Activated naive CD4-positive, alpha-beta T cell treated with anti-CD3 and anti-CD28 coated beads, Interleukin-2, amount 10 ng/mL, durations not matched to agents 7 days and 5 days (primary cell): Measurements from ENCODE around the gene RRP9.
"Not testable (repeated sequence)": the region's sequence is repeated elsewhere in the genome, so short reads cannot be mapped to it uniquely, and the experiment has no call there.

Source experiments
- CTCF ChIA-PET: fragments of 350-600 bp; sonication (Branson Sonifier 250); formaldehyde crosslinking; loops from one replicate; lab custom pipeline; 2021; ENCODE audit warnings: antibody characterized with exemption; lab: Charles Lee
- DNase-seq: peaks from one replicate; pipeline ENCODE4 v3.0.0-alpha.2; 2020
- H3K27ac Mint-ChIP-seq: one replicate; pipeline ENCODE4 v1.8.0; 2021; ENCODE audit warnings: mild to moderate bottlenecking, moderate library complexity, mixed read lengths
- H3K27me3 Mint-ChIP-seq: one replicate; pipeline ENCODE4 v1.8.0; 2021; ENCODE audit warnings: mild to moderate bottlenecking, mixed read lengths
- H3K36me3 Mint-ChIP-seq: one replicate; pipeline ENCODE4 v1.8.0; 2021; ENCODE audit warnings: mixed read lengths
- H3K4me1 Mint-ChIP-seq: one replicate; pipeline ENCODE4 v1.8.0; 2021; ENCODE audit warnings: mixed read lengths
- H3K4me3 Mint-ChIP-seq: one replicate; pipeline ENCODE4 v1.8.0; 2021; ENCODE audit warnings: mild to moderate bottlenecking, moderate library complexity, mixed read lengths
- H3K9me3 Mint-ChIP-seq: one replicate; pipeline ENCODE4 v1.8.0; 2021; ENCODE audit warnings: mixed read lengths

RRP9 gene

DNA sequence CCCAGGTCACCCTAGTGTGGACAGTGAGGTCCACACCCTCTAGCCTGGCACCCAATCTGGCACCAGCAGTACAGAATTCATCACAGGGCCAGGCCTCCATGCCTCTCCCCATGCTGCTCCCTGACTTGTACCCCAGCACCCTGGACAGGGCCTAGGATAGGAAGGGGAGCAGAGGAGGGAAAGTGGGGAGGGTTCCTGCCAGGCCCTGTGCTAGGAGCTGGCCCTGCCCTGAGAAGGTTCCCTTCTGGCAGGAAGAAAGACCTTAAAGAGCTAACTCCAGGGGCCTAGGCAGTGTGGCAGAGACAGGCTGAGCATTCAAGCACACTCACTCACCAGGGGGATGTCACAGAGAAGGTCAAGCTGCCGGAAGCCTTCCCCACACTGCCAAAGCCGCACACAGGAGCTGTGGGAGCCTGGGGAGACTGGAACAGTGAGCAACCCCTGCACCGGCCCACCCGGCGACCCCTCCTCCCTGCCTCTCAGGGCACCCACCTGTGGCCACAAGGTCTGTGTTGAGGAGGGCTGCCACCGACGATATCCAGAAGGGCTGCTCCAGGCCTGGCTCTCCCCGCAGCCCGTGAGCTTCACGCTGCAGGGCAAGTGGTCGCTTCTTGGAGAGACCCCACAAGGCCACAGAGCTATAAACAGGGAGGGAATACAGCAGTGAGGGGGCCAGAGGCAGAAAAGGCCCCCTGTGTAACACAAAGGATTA, 7.4 kb downstream of the RRP9 start:
- H3K4me3 Mint-ChIP-seq = no peak overlapping the region
- no peaks in the 10 kb centered on the region for H3K27me3 Mint-ChIP-seq
- no peaks in the 10 kb centered on the region for H3K9me3 Mint-ChIP-seq
- peaks cover 36% of the 10 kb centered on the region for H3K36me3 Mint-ChIP-seq
- H3K4me1 Mint-ChIP-seq = peaks cover 6% of the 10 kb centered on the region
- DNase-seq = no peak
- no peak overlapping the region for H3K27ac Mint-ChIP-seq
- CTCF ChIA-PET = interaction anchor here (1.3 to 3.2 kb wide), 2 partner anchors 8 to 189 kb away, joined by 3 to 10 read pairs; partner anchors contain the start of genes PARP3 and RRP9

DNA sequence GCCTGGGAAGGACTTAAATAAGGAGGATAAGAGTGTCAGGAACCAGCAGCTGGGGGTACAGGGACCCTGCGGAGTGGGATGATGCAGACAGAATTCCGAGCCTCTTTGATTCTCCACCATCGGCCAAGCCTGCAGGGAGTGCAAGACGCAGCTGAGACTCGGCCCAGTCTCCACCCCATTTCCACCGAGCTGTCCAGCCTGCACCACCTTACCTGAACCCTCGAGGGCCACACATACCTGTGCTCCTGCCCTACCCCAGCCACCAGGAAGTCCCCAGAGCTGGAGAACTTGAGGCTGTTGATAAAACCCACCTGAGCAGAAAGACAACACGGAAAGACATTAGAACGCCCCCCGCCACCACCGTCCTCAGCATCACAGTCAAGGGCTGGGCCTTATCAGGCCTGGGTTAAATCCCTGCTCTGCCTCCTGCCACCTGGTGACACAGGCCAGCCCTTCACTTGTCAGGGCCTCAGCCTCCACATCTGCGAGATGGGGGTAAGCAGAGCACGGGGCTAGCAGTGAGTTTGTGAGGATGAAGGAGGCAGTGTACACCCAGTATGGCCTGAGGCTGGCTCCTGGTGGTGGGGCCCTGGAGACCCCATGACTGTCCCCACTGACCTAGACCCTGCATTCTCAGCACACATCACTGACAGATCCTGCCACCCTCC, 8.1 kb downstream of the RRP9 start:
- no peaks in the 10 kb centered on the region for H3K27me3 Mint-ChIP-seq
- peaks cover 32% of the 10 kb centered on the region for H3K36me3 Mint-ChIP-seq
- DNase-seq = no peak
- H3K4me1 Mint-ChIP-seq = peaks cover 3% of the 10 kb centered on the region
- CTCF ChIA-PET = interaction anchor here (3.2 kb wide), 1 partner anchor 9 kb away, joined by 10 read pairs; the partner anchor contains the start of genes PARP3 and RRP9
- no peaks in the 10 kb centered on the region for H3K9me3 Mint-ChIP-seq
- H3K27ac Mint-ChIP-seq = no peak overlapping the region
- H3K4me3 Mint-ChIP-seq = no peak overlapping the region

DNA sequence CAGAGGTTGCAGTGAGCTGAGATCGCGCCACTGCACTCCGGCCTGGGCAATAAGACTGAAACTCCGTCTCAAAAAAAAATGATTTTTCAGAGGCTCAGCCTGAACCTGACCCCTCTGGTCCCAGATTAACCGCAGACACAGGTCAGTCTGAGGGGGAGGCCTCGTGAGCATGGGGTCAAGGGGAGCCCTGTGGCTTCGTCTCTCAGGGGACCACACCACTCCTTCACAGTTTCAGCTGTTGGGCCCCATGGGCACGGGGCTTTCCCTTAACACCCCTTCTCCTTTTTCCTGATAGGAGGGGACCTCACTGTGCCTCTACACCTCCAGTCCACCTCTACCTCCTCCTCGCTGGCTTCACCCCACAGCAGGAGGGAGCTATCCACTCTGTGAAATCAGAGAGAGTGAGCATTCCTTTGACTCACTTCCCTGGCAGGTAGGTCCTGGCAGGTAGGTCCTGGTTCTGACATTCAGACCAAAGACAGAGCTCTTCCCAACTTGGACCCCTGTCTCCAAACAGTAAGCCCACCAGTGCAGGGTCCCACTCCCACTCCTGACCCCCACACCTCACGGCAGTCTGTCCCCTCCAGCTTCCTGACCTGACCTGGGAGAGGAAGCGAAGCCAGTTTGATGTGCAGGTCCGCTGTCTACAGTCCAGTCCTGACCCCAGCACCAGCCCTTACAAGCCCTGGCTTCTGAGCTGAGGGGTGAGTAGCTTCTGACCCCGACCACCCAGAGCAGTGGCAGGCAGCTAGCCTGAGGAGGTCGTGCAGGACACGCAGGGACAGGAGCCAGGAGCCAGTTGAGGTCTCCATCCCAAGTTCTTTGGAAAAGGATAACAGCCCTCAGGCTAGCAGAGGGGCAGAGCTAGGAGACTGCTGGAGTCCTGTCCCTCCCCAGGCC, 9.0 kb downstream of the RRP9 start:
- H3K27ac Mint-ChIP-seq = no peak overlapping the region
- H3K4me3 Mint-ChIP-seq = no peak overlapping the region
- CTCF ChIA-PET = interaction anchor here (3.2 kb wide), 1 partner anchor 9 kb away, joined by 10 read pairs; the partner anchor contains the start of genes PARP3 and RRP9
- H3K4me1 Mint-ChIP-seq = no peaks in the 10 kb centered on the region
- peaks cover 26% of the 10 kb centered on the region for H3K36me3 Mint-ChIP-seq
- no peaks in the 10 kb centered on the region for H3K9me3 Mint-ChIP-seq
- no peak for DNase-seq
- H3K27me3 Mint-ChIP-seq = no peaks in the 10 kb centered on the region

DNA sequence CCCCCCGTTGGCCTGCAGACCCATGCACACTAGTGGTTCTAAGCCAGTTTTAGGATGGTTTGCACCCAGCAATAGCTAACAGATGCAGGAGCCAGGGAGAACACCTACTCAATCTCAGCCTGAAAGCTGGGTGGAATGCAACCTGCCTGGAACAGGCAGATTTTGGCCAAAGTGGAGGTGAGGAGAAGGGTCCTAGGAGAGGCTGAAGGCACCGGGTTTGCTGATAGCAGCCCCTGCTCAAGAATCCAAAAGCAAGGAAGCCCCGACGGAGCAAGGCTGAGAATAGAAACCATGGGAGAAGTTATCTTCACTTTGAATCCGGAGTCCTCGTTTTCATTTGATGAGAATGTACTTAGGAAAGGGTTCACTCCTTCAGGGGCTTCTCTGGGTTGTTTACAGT, 9.9 kb downstream of the RRP9 start:
- no peak overlapping the region for H3K27ac Mint-ChIP-seq
- no peak for DNase-seq

DNA sequence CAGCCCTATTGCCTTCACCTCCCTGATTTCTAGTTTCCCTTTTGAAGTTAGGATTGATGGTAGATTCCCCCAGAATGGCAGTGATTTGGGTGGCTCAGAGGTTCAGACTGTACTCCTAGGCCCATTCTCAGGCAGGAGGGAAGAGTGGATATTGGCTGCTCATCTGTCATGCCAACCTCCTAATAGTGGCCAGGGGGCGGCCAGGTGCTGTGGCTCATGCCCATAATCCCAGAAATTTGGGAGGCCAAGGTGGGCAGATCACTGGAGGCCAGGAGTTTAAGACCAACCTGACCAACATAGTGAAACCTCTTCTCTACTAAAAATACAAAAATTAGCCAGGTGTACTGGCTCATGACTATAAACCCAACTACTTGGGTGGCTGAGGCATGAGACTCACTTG, 11.3 kb downstream of the RRP9 start:
- DNase-seq = no peak
- Mint-ChIP-seq H3K4me3 (no peak overlapping the region), H3K27me3 (no peaks in the 10 kb centered on the region), H3K27ac (no peak overlapping the region), H3K36me3 (peaks cover 14% of the 10 kb centered on the region), H3K9me3 (no peaks in the 10 kb centered on the region), H3K4me1 (no peaks in the 10 kb centered on the region)
- CTCF ChIA-PET = no interaction called here

More for the DNA sequence above, 9.9 kb downstream of the RRP9 start:
- H3K4me1 Mint-ChIP-seq = no peaks in the 10 kb centered on the region
- CTCF ChIA-PET = interaction anchor here (3.2 kb wide), 1 partner anchor 10 kb away, joined by 10 read pairs; the partner anchor contains the start of genes PARP3 and RRP9
- H3K27me3 Mint-ChIP-seq = no peaks in the 10 kb centered on the region
- peaks cover 19% of the 10 kb centered on the region for H3K36me3 Mint-ChIP-seq
- no peak overlapping the region for H3K4me3 Mint-ChIP-seq
- no peaks in the 10 kb centered on the region for H3K9me3 Mint-ChIP-seq

DNA sequence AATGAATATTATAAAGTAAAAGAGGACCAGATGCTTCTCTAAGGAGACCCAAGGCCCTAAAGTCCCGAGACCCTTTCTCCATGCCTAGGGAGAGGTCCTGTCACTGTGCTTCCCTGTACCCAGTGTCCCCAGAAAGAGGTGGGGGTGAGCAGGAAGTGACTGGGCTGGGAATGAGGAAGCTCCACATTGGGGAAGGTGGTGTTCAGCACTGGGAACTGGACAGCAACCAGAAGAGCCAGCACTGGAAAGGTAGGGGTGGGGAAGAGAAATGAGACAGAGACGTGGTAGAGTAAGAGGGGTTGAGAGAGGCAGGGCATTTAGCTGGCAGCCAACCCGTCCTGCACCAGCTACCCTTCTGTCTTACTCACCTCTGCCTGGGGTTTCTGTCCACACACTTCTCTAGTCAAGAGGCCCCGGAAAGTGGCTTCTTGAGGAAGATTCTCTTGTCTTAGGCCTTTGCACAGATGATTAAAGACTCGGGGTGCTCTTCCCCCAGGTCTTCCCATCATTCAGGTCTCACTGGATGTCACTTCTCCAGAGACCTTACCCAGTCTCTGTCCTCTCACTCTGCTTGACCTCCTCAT, 12.2 kb downstream of the RRP9 start:
- Mint-ChIP-seq H3K4me3 (no peak overlapping the region), H3K4me1 (no peaks in the 10 kb centered on the region), H3K9me3 (no peaks in the 10 kb centered on the region), H3K36me3 (peaks cover 10% of the 10 kb centered on the region), H3K27ac (no peak overlapping the region), H3K27me3 (no peaks in the 10 kb centered on the region)
- CTCF ChIA-PET = no interaction called here
- DNase-seq = no peak

DNA sequence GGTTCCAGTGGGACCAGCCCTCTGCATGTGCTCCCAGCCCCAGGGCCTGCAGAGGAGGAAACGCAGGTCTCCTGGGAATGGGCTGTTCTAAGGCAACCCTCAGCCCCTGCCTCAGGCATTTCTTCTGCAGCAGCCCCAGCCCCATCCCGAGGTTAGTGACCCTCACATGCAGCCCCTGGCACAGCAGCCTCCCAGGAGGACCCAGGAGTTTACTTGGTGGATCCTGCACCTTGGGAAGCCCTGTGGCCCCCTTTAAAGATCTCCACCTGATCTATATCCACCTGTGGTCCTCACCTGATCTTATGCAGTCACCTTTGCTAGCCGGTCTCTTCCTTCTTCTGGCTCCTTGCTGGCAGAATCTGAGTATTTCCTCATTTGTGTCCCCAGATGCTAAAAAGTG, 12.7 kb downstream of the RRP9 start:
- H3K4me3 Mint-ChIP-seq, DNase-seq, H3K27ac Mint-ChIP-seq, H3K27me3 Mint-ChIP-seq, H3K9me3 Mint-ChIP-seq, CTCF ChIA-PET, H3K4me1 Mint-ChIP-seq, H3K36me3 Mint-ChIP-seq: not testable (repeated sequence)

DNA sequence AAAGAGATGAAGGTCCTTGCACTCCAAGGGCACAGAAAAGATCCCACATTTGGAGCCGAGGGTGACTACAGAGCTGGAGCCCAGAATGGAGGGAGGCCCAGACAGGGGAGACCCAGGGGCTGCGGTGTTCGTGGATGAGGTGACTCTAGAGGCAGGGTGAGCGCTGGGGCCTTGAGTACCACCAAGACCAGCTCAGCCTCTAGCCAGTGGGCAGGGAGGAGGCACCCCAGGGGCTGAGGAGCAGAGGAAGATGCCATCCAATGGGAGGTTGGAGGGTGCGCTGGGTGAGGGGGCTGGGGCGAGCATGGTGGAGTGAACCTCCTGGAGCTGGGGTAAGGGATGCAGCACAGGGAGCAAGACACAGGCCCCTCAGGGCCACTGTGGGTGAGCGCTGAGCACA, 13.3 kb downstream of the RRP9 start:
- peaks cover 5% of the 10 kb centered on the region for H3K36me3 Mint-ChIP-seq
- DNase-seq = no peak
- H3K27me3 Mint-ChIP-seq = no peaks in the 10 kb centered on the region
- H3K9me3 Mint-ChIP-seq = no peaks in the 10 kb centered on the region
- H3K4me3 Mint-ChIP-seq = no peak overlapping the region
- no peaks in the 10 kb centered on the region for H3K4me1 Mint-ChIP-seq
- CTCF ChIA-PET = no interaction called here
- H3K27ac Mint-ChIP-seq = no peak overlapping the region

DNA sequence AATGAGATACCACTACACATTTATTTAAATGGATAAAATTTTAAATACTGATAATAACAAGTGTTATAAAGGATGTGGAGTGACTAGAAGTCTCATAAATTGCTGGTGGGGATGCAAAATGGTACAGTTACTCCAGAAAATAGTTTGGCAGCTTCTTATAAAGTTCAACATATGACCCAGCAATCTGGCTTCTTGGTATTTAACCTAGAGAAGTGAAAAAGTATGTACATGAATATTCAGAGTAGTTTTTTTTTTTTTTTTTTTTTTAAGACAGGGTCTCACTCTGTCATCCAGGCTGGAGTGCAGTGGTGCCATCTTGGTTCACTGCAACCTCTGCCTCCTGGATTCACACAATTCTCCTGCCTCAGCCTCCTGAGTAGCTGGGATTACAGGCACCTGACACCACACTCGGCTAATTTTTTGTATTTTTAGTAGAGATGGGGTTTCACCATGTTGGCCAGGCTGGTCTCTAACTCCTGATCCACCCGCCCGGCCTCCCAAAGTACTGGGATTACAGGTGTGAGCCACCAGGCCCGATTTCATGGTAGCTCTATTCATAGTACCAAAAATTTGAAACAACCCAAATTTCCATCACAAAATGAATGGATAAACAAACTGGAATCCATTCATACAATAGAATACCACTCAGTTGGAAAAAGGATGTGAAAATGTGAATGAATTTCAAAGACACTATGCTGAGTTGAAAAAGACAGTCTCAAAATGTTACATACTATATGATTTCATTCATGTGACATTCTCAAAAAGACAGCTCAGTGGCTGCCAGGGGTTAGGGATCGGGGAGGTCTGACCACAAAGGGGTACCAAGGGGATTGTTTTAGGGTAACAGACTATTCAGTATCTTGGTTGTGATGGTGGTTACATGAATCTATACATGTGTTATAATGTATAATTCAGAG, 14.4 kb downstream of the RRP9 start:
- CTCF ChIA-PET = no interaction called here
- no peak for DNase-seq
- H3K9me3 Mint-ChIP-seq = no peaks in the 10 kb centered on the region
- H3K4me1 Mint-ChIP-seq = no peaks in the 10 kb centered on the region
- H3K27me3 Mint-ChIP-seq = peaks cover 4% of the 10 kb centered on the region
- no peak overlapping the region for H3K27ac Mint-ChIP-seq
- no peak overlapping the region for H3K4me3 Mint-ChIP-seq
- peaks cover 1% of the 10 kb centered on the region for H3K36me3 Mint-ChIP-seq

DNA sequence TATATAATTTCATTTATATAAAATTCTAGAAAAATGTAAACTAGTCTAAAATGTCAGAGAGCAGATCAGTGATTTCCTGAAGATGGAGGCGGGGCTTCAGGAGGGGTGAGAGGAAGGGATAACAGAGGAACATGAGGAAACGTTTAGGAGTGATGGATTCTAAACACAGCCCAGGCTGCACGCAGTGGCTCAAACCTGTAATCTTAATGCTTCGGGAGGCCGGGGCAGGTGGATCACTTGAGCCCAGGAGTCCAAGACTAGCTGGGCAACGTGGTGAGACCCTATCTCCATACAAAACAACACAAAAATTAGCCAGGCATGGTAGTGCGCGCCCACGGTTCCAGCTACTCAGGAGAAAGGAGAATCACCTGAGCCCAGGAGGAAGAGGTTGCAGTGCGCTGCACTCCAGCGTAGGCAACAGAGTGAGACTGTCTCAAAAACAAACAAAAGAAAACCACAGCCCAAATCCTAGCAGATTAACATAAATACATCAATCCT, 20.6 kb downstream of the RRP9 start:
- no peaks in the 10 kb centered on the region for H3K9me3 Mint-ChIP-seq
- CTCF ChIA-PET = interaction anchor here (0.7 kb wide), 1 partner anchor 98 kb away, joined by 3 read pairs; no protein-coding TSS in a partner anchor
- H3K4me3 Mint-ChIP-seq = no peak overlapping the region
- no peak for DNase-seq
- H3K27me3 Mint-ChIP-seq = peaks cover 13% of the 10 kb centered on the region
- H3K4me1 Mint-ChIP-seq = no peaks in the 10 kb centered on the region
- H3K36me3 Mint-ChIP-seq = no peaks in the 10 kb centered on the region
- no peak overlapping the region for H3K27ac Mint-ChIP-seq

DNA sequence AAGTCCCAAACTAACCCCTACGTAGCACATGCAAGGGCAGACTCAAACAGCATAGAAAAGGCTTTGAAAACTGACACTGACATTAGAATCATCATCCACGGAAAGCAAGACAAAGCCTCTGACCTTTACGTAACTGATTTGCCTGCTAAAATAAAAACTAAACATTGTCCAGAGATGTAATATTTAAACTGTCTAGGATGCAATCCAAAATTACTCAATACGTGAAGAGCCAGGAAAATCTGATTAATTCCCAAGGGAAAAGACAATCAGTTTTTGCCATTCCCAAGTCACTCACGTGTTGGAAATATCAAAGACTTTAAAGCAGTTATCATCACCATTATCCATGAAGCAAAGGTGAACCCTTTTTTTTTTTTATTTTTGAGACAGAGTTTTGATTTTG, 25.3 kb downstream of the RRP9 start:
- Mint-ChIP-seq H3K27me3 (peaks cover 10% of the 10 kb centered on the region), H3K4me3 (no peak overlapping the region), H3K36me3 (no peaks in the 10 kb centered on the region), H3K27ac (no peak overlapping the region), H3K4me1 (no peaks in the 10 kb centered on the region), H3K9me3 (no peaks in the 10 kb centered on the region)
- CTCF ChIA-PET = no interaction called here
- DNase-seq = no peak

DNA sequence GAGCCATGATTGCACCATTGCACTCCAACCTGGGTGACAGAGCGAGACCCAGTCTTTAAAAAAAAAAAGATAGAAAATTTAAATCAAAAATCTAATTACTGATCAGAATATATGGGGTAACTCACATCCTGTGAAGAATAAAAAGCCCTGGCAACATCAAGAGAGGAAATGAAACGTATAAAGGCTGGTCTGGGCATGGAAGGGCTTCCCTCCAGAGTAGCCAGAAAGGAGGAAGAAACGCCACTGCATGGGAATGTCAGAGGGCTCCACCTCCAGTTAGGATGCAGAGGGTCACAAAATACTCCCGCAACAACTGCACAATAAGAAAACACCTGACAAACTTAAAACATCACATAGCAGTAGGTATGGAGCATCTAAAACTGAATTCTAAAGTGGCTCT, 33.7 kb downstream of the RRP9 start:
- Mint-ChIP-seq H3K4me1 (no peaks in the 10 kb centered on the region), H3K27ac (no peak overlapping the region), H3K27me3 (peaks cover 25% of the 10 kb centered on the region), H3K4me3 (no peak overlapping the region), H3K36me3 (no peaks in the 10 kb centered on the region), H3K9me3 (peaks cover 19% of the 10 kb centered on the region)
- DNase-seq = no peak
- CTCF ChIA-PET = no interaction called here
